Measurements from ENCODE around the gene ARAP1.

The ARAP1 gene

DNA sequence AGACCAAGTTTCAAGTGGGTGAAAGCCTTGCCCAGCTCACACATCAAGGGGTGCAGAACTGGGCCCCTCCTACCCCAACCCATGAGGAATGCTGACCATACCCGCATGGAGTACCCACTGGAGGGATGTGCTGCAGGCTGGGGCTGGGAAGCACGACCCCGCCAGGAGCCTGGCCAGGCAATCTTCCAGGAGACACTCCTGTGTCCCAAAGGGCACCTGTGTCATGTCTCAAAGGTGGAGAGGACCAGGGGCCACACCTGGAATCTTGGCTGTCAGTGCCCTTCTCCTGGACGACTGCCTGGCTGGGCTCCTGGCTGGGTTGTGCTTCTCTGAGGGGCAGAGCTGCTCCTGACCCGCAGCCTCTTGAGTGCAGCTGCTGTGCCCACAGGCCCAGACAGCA lies 6.7 kb downstream of the ARAP1 start:
- no peaks in the 10 kb centered on the region; the same call in 1 of the 2 replicates for H3K79me2 ChIP-seq (ENCODE audit: insufficient read depth, low read depth)
- H2AFZ ChIP-seq (ENCODE audit: low read depth): no peak overlapping the region
- no peak overlapping the region for H3K9ac ChIP-seq
- 0 out of 2 replicates have a peak, but pooled peaks cover 4% of the 10 kb centered on the region for H4K20me1 ChIP-seq (ENCODE audit: insufficient read depth)
- peaks cover under 1% of the 10 kb centered on the region for H3K4me1 ChIP-seq (ENCODE audit: low read depth, poor library complexity, severe bottlenecking)
- no peak overlapping the region for H3K4me3 ChIP-seq (IDR thresholded peaks at IDR 0.05; ENCODE audit: insufficient read depth, low read depth, low read length)
- H3K27ac ChIP-seq: no peak overlapping the region
- no peaks in the 10 kb centered on the region for H3K36me3 ChIP-seq (ENCODE audit: insufficient read depth)
- TF ChIP-seq, protein P1, sequence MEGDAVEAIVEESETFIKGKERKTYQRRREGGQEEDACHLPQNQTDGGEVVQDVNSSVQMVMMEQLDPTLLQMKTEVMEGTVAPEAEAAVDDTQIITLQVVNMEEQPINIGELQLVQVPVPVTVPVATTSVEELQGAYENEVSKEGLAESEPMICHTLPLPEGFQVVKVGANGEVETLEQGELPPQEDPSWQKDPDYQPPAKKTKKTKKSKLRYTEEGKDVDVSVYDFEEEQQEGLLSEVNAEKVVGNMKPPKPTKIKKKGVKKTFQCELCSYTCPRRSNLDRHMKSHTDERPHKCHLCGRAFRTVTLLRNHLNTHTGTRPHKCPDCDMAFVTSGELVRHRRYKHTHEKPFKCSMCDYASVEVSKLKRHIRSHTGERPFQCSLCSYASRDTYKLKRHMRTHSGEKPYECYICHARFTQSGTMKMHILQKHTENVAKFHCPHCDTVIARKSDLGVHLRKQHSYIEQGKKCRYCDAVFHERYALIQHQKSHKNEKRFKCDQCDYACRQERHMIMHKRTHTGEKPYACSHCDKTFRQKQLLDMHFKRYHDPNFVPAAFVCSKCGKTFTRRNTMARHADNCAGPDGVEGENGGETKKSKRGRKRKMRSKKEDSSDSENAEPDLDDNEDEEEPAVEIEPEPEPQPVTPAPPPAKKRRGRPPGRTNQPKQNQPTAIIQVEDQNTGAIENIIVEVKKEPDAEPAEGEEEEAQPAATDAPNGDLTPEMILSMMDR (conservative IDR thresholded peaks at IDR 0.05; ENCODE audit: low read depth, low read length): no peak
- H3K27me3 ChIP-seq (ENCODE audit: insufficient read depth, low read depth): no peaks in the 10 kb centered on the region
- no peak overlapping the region for H3K4me2 ChIP-seq

DNA sequence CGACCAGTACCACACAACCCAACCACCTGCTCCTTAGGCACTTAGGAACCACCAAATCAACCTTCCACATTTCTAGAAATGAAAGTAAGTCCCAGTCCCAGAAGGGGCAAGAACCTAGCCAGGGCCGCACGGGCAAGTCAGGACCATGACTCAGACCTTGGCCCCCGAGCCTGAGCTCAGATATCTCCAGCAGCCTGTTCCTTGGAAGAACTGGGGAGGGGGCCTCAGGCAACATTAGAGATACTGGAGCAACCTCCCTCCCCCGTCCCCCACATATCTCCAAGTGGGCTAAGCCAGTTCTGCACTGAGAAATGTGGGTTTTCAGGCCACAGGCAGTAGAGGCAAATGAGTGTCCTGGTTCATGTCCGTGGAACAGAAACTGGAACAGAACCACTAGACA lies 7.7 kb downstream of the ARAP1 start:
- no peak overlapping the region for H3K9ac ChIP-seq
- 0 out of 2 replicates have a peak, but pooled peaks cover 4% of the 10 kb centered on the region for H4K20me1 ChIP-seq (ENCODE audit: insufficient read depth)
- H3K4me2 ChIP-seq: no peak overlapping the region
- peaks cover 8% of the 10 kb centered on the region for H3K4me1 ChIP-seq (ENCODE audit: low read depth, poor library complexity, severe bottlenecking)
- no peaks in the 10 kb centered on the region for H3K36me3 ChIP-seq (ENCODE audit: insufficient read depth)
- H3K27me3 ChIP-seq (ENCODE audit: insufficient read depth, low read depth): no peaks in the 10 kb centered on the region
- H3K4me3 ChIP-seq (IDR thresholded peaks at IDR 0.05; ENCODE audit: insufficient read depth, low read depth, low read length): no peak overlapping the region
- H3K27ac ChIP-seq: no peak overlapping the region
- no peaks in the 10 kb centered on the region; the same call in 1 of the 2 replicates for H3K79me2 ChIP-seq (ENCODE audit: insufficient read depth, low read depth)
- TF ChIP-seq, protein P1 (conservative IDR thresholded peaks at IDR 0.05; ENCODE audit: low read depth, low read length): no peak
- H2AFZ ChIP-seq (ENCODE audit: low read depth): no peak overlapping the region

DNA sequence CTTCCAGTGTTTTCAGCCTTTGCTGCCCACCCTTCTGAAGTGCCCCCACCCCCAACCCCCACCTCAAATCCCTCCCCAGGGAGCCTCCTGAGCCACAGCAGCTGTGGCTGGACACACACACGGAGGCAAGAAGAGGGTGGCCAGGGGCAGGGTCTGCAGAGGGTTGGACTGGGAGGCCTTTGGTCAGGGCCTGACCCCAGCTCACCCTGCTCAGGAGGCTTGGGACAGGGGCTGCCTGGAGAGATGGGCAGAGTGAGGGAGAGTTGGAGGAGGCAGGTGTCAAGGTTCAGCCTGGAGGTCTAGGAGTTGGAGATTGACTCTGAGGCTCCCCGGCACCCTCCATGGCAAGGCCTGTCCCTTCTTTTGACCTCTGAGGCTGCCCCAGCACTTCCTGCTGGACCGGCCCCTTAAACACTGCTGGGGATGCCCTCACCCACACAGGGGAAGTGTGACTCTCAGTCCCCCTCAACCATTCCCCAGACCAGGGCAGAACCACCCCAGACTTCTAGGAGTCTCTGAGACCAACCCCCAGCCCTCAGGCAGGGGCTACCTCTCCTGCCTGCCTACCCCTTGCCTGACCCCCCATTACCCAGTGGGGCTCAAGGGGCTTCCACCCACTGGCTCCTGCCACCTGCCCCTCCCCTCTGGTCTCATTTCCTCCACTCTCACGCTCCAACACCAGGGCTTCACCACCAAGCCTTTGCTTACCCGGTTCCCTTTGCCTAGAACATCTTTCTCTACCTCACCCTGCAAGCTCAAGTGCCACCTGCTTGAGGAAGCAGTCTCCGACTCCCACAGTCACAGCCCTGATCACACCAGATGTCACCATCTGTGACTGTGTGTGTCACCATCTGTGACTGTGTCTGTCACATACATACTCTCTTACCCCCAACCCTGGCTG lies 8.6 kb downstream of the ARAP1 start:
- Histone ChIP-seq H3K27me3 (ENCODE audit: insufficient read depth, low read depth) (no peaks in the 10 kb centered on the region), H3K36me3 (ENCODE audit: insufficient read depth) (no peaks in the 10 kb centered on the region), H3K79me2 (ENCODE audit: insufficient read depth, low read depth) (no peaks in the 10 kb centered on the region; the same call in 1 of the 2 replicates), H4K20me1 (ENCODE audit: insufficient read depth) (0 out of 2 replicates have a peak, but pooled peaks cover 4% of the 10 kb centered on the region), H2AFZ (ENCODE audit: low read depth) (no peak overlapping the region), H3K27ac (no peak overlapping the region), H3K4me3 (IDR thresholded peaks at IDR 0.05; ENCODE audit: insufficient read depth, low read depth, low read length) (no peak overlapping the region), H3K9ac (no peak overlapping the region), H3K4me1 (ENCODE audit: low read depth, poor library complexity, severe bottlenecking) (peaks cover 8% of the 10 kb centered on the region), H3K4me2 (no peak overlapping the region)
- TF ChIP-seq, protein P1 (conservative IDR thresholded peaks at IDR 0.05; ENCODE audit: low read depth, low read length): no peak

DNA sequence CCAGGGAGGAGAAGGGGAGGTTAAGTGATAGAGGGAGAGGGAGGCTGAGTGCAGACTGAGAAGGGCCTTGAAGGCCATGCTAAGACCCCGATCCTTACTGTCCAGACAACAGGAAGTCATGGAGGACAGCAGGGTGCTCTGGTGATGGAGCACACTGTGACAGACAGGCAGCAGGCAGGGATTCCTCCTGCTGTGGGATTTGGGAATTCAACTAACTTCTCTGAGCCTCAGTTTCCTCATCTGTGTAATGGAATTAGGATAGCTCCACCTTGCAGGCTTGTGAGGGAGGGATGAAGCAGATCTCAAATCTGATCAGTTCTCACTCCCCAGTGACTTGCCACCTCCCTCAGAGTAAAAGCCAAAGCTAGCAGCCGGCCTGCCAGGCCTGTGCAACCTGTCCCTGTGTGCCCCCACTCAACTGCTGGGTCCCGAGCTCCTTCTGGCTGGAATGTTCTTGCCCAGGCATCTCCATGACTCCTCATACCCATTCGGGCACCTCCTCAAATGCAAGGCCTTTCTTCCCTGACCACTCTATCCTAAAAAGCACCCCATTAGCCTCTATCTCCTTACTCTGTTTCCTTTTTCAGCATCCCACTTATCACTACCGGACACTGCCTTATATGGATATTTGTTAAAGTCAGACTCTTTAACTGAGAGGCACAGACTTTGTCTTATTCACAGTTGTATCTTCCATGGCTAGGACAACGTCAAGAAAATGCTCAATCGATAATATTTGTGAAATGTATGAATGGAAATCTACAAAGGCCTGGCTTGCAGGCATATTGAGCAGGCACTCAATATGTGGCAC lies 9.5 kb downstream of the ARAP1 start:
- H3K79me2 ChIP-seq (ENCODE audit: insufficient read depth, low read depth): no peaks in the 10 kb centered on the region; the same call in 1 of the 2 replicates
- H3K4me1 ChIP-seq (ENCODE audit: low read depth, poor library complexity, severe bottlenecking): peaks cover 8% of the 10 kb centered on the region
- H3K4me2 ChIP-seq: no peak overlapping the region
- TF ChIP-seq, protein P1 (conservative IDR thresholded peaks at IDR 0.05; ENCODE audit: low read depth, low read length): no peak
- no peaks in the 10 kb centered on the region for H3K36me3 ChIP-seq (ENCODE audit: insufficient read depth)
- no peak overlapping the region for H2AFZ ChIP-seq (ENCODE audit: low read depth)
- no peak overlapping the region for H3K4me3 ChIP-seq (IDR thresholded peaks at IDR 0.05; ENCODE audit: insufficient read depth, low read depth, low read length)
- no peak overlapping the region for H3K27ac ChIP-seq
- 0 out of 2 replicates have a peak, but pooled peaks cover 4% of the 10 kb centered on the region for H4K20me1 ChIP-seq (ENCODE audit: insufficient read depth)
- no peaks in the 10 kb centered on the region for H3K27me3 ChIP-seq (ENCODE audit: insufficient read depth, low read depth)
- no peak overlapping the region for H3K9ac ChIP-seq

All from KMS-11 (cell line).